Fibroblast of peridontal ligament (primary cell): Measurements from ENCODE around the gene CLBA1.
A peak's percentile ranks its signal among the peaks of the same experiment; 100 is the strongest.

Experiments used
- DNase-seq: peaks from one replicate; pipeline ENCODE4 v3.0.0-alpha.2; 2010; ENCODE audit errors: extremely low read depth

The CLBA1 gene

GRCh38 chr14:105005329-105005928 is 19.8 kb downstream of the CLBA1 start:
- DNase-seq, result no peak

GRCh38 chr14:105005929-105006830 is 20.6 kb downstream of the CLBA1 start:
- DNase-seq, result no peak

- DNase-seq, result no peak
Measured at GRCh38 chr14:105006831-105007592, 21.4 kb downstream of the CLBA1 start.

- no peak for DNase-seq
Measured at GRCh38 chr14:105007593-105008264, 22.1 kb downstream of the CLBA1 start.

GRCh38 chr14:105010106-105010505 is 24.5 kb downstream of the CLBA1 start:
- no peak for DNase-seq

- DNase-seq, result no peak
Measured at GRCh38 chr14:105010891-105011291, 25.3 kb downstream of the CLBA1 start.

- DNase-seq, result no peak
Measured at GRCh38 chr14:105011312-105011990, 25.9 kb downstream of the CLBA1 start.

GRCh38 chr14:105012171-105012985 is 26.8 kb downstream of the CLBA1 start:
- DNase-seq, result no peak

GRCh38 chr14:105013150-105013785 is 27.7 kb downstream of the CLBA1 start:
- DNase-seq, result no peak

GRCh38 chr14:105014032-105014431 is 28.4 kb downstream of the CLBA1 start:
- no peak for DNase-seq

GRCh38 chr14:105014631-105015030 is 29.0 kb downstream of the CLBA1 start:
- DNase-seq, result no peak

- no peak for DNase-seq
Measured at GRCh38 chr14:105015242-105015641, 29.7 kb downstream of the CLBA1 start.

GRCh38 chr14:105015905-105016304 is 30.3 kb downstream of the CLBA1 start:
- DNase-seq, result no peak

GRCh38 chr14:105018414-105018813 is 32.8 kb downstream of the CLBA1 start:
- DNase-seq, result no peak

- no peak for DNase-seq
Measured at GRCh38 chr14:105019861-105020814, 34.5 kb downstream of the CLBA1 start.

GRCh38 chr14:105020815-105021655 is 35.4 kb downstream of the CLBA1 start, which contains the start of gene CDCA4:
Gene CDCA4 (minus strand): TSS chr14:105021083. CDS start chr14:105011929, 9,154 bp downstream.
- DNase-seq, result peak; percentile 90

- DNase-seq, result no peak
Measured at GRCh38 chr14:105021656-105022275, 36.2 kb downstream of the CLBA1 start.
